Kidney (tissue), 14 donors: ENCODE results near the gene RNF38. TPM values are rescaled to one million over a fixed set of nuclear protein-coding genes. Genes with fewer than 3 reads are reported as not detected.
A peak's percentile ranks its signal among the peaks of the same experiment; 100 is the strongest.

Source experiments
- DNase-seq, 5 donors: peaks; one replicate each; pipeline ENCODE4 v3.0.0-alpha.2; 2013 to 2020
- FAIRE-seq: peaks from 2 replicates; lab custom pipeline; 2012; peaks lifted over from hg19 to GRCh38; lab: Jason Lieb, UNC
- H3K27ac ChIP-seq, 2 donors: one replicate each; pipeline ENCODE4 v1.7.0; 2013; ENCODE audit warnings: low read depth in 2 of 2, low read length in 2 of 2, inconsistent platforms in 1 of 2
- H3K27me3 ChIP-seq: one replicate; pipeline ENCODE4 v1.7.1; 2013; ENCODE audit warnings: low read length, inconsistent platforms; ENCODE audit not compliant: control insufficient read depth, insufficient read depth
- H3K36me3 ChIP-seq, 3 donors: one replicate each; pipeline versions ENCODE4 v1.7.0 to v1.7.1; 2013; ENCODE audit warnings: low read length in 3 of 3, control low read depth in 1 of 3, inconsistent platforms in 1 of 3; ENCODE audit not compliant: insufficient read depth in 3 of 3, control insufficient read depth in 2 of 3
- H3K4me1 ChIP-seq, 3 donors: one replicate each; pipeline versions ENCODE4 v1.7.0 to v1.7.1; 2013; ENCODE audit warnings: low read length in 3 of 3, inconsistent platforms in 1 of 3, low read depth in 1 of 3; ENCODE audit not compliant: control insufficient read depth in 2 of 3, insufficient read depth in 2 of 3
- H3K4me3 ChIP-seq, 3 donors: one replicate each; pipeline versions ENCODE4 v1.7.0 to v1.8.1; 2013; ENCODE audit warnings: low read length in 3 of 3, control low read depth in 1 of 3, inconsistent platforms in 1 of 3
- H3K9ac ChIP-seq, 3 donors: one replicate each; pipeline versions ENCODE4 v1.7.0 to v1.7.1; 2013; ENCODE audit warnings: low read length in 3 of 3, control low read depth in 1 of 3, inconsistent platforms in 1 of 3
- H3K9me3 ChIP-seq, 3 donors: one replicate each; pipeline versions ENCODE4 v1.7.0 to v1.7.1; 2013; ENCODE audit warnings: low read length in 3 of 3, control low read depth in 1 of 3, inconsistent platforms in 1 of 3; ENCODE audit not compliant: control insufficient read depth in 2 of 3, insufficient read depth in 1 of 3
- CTCF ChIP-seq: IDR thresholded peaks from 3 replicates; pipeline ENCODE4 v1.5.1; 2012; ENCODE audit warnings: mild to moderate bottlenecking, moderate library complexity, borderline replicate concordance; ENCODE audit not compliant: insufficient read depth; ENCODE audit errors: extremely low read depth
- intact Hi-C: fragments of 100-400 bp; cut with DNase I; formaldehyde crosslinking; loops from one replicate; pipeline ENCODE4 v1.11.1; 2022
- polyA plus RNA-seq: library from polyadenylated mRNA; stranded (reverse); fragments of 350-450 nt; fragmentation: Illumina TruSeq; extraction: RNeasy Lipid Tissue Mini Kit (QIAGEN cat#74804); gene quantifications from one replicate; pipeline ENCODE4 v1.2.3, GENCODE V29; 2014; ENCODE audit warnings: low read depth, low replicate concordance; ENCODE audit not compliant: insufficient read depth
- total RNA-seq: library from RNA; stranded (reverse); fragmentation: NEBNext Ultra II Directional; extraction: Animal tissue kit (Norgen Biotek cat#: 25700); gene quantifications from one replicate; pipeline ENCODE4 v1.2.1, GENCODE V29; 2021
- donor health status: control.
- donor health status: control.
- donor health status: control.
- donor health status: control.
- donor health status: control.
- donor health status: DM: yes; HTN: yes; CAD: no.
- donor health status: Normal renal cell carcinoma (clear cell type).

The RNF38 gene
- total and polyA plus RNA-seq, 2 donors from 2014 or later, result 10.7 to 48.3 TPM

DNA sequence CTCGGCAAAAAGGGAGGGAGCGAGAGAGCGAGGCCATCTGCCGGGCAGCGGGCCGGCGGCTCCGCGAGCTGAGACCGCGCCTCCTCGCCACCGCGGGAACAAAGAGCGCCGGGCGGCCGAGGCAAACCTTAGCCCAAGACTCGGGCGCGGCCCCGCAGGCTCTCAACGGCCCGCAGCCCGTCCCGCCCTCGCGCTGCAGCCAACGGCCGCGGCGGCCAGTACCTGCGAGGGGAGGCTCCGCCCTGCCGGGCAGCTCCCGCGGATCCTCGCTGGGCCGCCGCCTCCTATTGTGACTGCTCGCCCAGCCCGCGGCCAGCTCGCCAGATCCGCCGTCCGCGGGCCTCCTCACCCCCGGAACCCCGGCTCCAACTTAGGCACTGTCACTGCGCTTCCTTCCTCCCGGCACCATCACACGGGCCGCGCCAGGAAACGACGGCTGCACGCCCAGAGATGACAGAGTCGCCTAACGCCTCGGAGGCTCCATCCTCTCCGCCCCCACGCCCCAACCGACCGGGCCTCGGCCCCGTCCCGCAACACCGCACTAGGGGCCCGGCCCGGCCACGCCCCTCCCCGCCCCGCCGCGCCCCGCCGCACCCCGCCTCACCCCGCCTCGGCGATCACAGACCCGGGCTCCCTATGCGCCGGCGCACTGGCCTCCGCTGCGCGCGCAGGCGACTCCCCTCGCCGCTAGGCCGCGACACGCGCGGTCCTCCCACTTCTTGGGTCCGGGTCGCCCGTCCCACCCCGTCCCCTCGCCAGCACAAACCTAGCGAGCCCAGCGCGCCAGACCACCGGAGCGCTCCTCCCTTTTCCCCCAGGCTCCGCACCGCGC lies 479 bp upstream of the RNF38 start:
- Histone ChIP-seq H3K27ac (peak overlapping the region; percentile 87 to 93), H3K4me3 (peak overlapping the region; percentile 76 to 93 (median 93)), H3K36me3 (no peaks in the 10 kb centered on the region), H3K9ac (peak overlapping the region; percentile 35 to 90 (median 68)), H3K27me3 (no peaks in the 10 kb centered on the region), H3K4me1 (peaks cover 0 to 15% (median 5%) of the 10 kb centered on the region in 3 donors), H3K9me3 (no peaks in the 10 kb centered on the region)
- FAIRE-seq (no peak), DNase-seq (peak; percentile 93 to 96 (median 96))
- intact Hi-C loops, result no loop called here
- TF ChIP-seq CTCF, result no peak

- Histone ChIP-seq H3K9ac (no peak overlapping the region), H3K9me3 (no peaks in the 10 kb centered on the region)
- intact Hi-C loops, result no loop called here
Measured at GRCh38 chr9:36398745-36399144, 1.3 kb downstream of the RNF38 start.

GRCh38 chr9:36396985-36397384 lies 3.1 kb downstream of the RNF38 start:
- no peak overlapping the region for H3K4me3 ChIP-seq
- no peak for TF ChIP-seq CTCF
- H3K4me1 ChIP-seq, result peaks cover 0 to 12% (median 8%) of the 10 kb centered on the region in 3 donors
- DNase-seq (no peak), FAIRE-seq (no peak)
- no peak overlapping the region for H3K27ac ChIP-seq
- H3K9me3 ChIP-seq, result no peaks in the 10 kb centered on the region
- H3K36me3 ChIP-seq, result no peaks in the 10 kb centered on the region
- H3K9ac ChIP-seq, result no peak overlapping the region
- intact Hi-C loops, result no loop called here
- no peaks in the 10 kb centered on the region for H3K27me3 ChIP-seq

More at GRCh38 chr9:36398745-36399144, 1.3 kb downstream of the RNF38 start:
- Histone ChIP-seq H3K27me3 (no peaks in the 10 kb centered on the region), H3K36me3 (no peaks in the 10 kb centered on the region), H3K4me3 (no peak overlapping the region), H3K4me1 (peaks cover 0 to 15% (median 5%) of the 10 kb centered on the region in 3 donors), H3K27ac (no peak overlapping the region)
- FAIRE-seq (no peak), DNase-seq (peak in 1 of 5 donors; percentile 14)
- no peak for TF ChIP-seq CTCF
